ENCODE results near the gene USHBP1.

Gene USHBP1

GRCh38 chr19:17264641-17264979, at the start of gene USHBP1:
USHBP1 (minus strand) TSS chr19:17264745; CDS start chr19:17264299, 446 bp downstream.
- TF ChIP-seq ZNF274 (IDR thresholded peaks at IDR 0.05; ENCODE audit: low read depth, low read length) = no peak
- no peak within 1 kb of the TSS for H3K4me3 ChIP-seq (ENCODE audit: low read length)

- TF ChIP-seq ZNF274 (IDR thresholded peaks at IDR 0.05; ENCODE audit: low read depth, low read length) = no peak
- H3K4me3 ChIP-seq (ENCODE audit: low read length) = no peak overlapping the region
These were observed 49.6 kb upstream of the USHBP1 start for GRCh38 chr19:17314007-17314593.

- no peak overlapping the region for H3K4me3 ChIP-seq (ENCODE audit: low read length)
- TF ChIP-seq ZNF274 (IDR thresholded peaks at IDR 0.05; ENCODE audit: low read depth, low read length) = no peak
These were observed 47.9 kb upstream of the USHBP1 start for GRCh38 chr19:17312189-17313113.

- no peak for TF ChIP-seq ZNF274 (IDR thresholded peaks at IDR 0.05; ENCODE audit: low read depth, low read length)
- no peak overlapping the region for H3K4me3 ChIP-seq (ENCODE audit: low read length)
These were observed 47.1 kb upstream of the USHBP1 start for GRCh38 chr19:17311455-17312188.

DNA sequence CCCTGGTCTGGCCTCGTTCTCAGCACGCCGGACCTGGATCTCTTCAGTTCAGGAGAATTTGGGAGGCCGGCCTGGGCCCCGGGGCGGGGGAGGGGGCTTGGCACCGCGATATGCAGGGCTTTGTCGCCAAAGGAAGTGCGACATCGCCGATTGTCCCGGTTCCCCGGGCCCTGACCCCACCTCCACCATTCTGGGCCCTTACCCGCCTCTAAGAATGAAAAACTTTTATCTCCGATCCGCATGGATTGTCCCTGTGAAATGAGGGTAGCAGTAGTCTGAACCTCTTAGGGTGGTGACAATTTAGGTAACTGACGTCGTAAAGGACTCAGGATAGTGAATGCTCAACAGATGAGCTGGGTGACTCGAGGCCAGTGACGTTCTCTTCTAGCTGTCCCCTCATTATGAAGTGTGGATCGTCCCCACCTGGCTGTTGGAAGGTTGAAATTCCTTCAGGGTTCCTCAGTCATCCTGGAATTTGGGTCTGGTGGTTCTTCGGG, 45.5 kb upstream of the USHBP1 start:
- TF ChIP-seq ZNF274 (IDR thresholded peaks at IDR 0.05; ENCODE audit: low read depth, low read length) = no peak
- peak overlapping the region; percentile 73 for H3K4me3 ChIP-seq (ENCODE audit: low read length)

DNA sequence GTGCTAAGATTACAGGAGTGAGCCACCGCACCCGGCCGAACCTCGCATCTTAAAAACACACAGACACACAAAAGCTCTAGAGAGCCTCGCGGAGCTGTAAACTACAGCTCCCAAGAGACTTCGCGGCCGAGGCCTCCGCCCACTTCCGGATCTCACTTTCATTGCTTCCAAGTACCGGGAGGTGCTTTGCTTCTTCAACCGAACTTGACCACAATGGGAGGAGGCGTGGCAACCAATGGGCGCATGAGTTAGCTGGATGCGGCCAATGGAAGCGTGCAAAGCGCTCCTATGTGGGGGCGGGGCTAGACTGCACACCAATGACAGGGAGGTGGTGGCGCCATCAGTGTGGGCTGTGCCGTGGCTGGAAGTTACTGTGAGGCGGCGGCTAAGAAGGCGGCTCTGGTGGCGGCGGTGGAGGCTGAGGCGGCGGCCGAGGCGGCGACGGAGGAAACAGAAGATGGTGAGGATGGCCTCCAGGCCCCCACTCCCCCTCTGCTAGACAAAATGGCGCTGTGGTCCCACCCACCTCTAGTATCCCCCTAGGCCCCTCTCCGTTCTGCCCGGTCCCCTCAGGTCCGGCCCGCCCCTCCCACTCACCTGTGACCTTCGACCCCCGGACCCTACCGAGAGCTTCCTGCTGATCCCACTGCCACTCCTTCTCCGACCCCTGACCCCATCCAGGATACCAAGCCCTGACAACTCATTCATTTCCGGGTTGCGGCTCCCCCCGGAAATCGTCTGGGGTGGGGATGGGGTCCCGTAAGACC, 44.8 kb upstream of the USHBP1 start, which contains the start of gene DDA1:
Gene DDA1, plus strand, starts transcription at position 366 of the 767 bp plus-strand sequence. Its CDS starts 92 bp downstream, at position 458.
- H3K4me3 ChIP-seq (ENCODE audit: low read length) = peak within 1 kb of the TSS; percentile 73
- TF ChIP-seq ZNF274 (IDR thresholded peaks at IDR 0.05; ENCODE audit: low read depth, low read length) = no peak

DNA sequence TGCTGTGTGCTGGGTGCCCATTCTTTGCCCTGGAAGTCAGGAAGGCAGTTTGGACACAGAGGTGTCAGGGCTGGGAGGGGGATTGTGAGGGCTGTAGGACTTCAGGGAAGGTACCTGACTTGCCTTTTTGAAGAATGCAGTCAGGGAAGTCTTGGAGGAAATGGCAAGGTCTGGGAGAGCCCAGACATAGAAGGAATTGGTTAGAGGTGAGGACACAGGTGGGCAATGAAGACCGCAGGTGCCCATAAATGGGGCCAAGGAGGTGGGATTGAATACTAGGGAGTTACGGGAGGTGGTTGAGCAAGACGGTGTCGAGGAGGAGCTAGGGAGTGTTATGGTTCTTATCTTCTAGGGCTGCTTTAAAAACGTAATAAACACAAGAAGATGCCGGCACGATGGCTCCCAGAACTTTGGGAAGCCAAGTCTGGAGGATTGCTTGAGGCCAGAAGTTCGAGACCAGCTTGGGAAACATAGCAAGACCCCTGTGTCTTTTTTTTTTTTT, 43.4 kb upstream of the USHBP1 start:
- H3K4me3 ChIP-seq (ENCODE audit: low read length) = no peak overlapping the region
- no peak for TF ChIP-seq ZNF274 (IDR thresholded peaks at IDR 0.05; ENCODE audit: low read depth, low read length)

- no peak for TF ChIP-seq ZNF274 (IDR thresholded peaks at IDR 0.05; ENCODE audit: low read depth, low read length)
- peak overlapping the region; percentile 85 for H3K4me3 ChIP-seq (ENCODE audit: low read length)
These were observed 41.8 kb upstream of the USHBP1 start for GRCh38 chr19:17306285-17306714.

- peak within 1 kb of the TSS; percentile 85 for H3K4me3 ChIP-seq (ENCODE audit: low read length)
- no peak for TF ChIP-seq ZNF274 (IDR thresholded peaks at IDR 0.05; ENCODE audit: low read depth, low read length)
These were observed 41.2 kb upstream of the USHBP1 start, which contains the start of gene MRPL34 for GRCh38 chr19:17305517-17306284. MRPL34 (plus strand) TSS chr19:17305872; CDS start chr19:17305893, 21 bp downstream.

GRCh38 chr19:17305216-17305516, 40.6 kb upstream of the USHBP1 start:
- H3K4me3 ChIP-seq (ENCODE audit: low read length) = no peak overlapping the region
- no peak for TF ChIP-seq ZNF274 (IDR thresholded peaks at IDR 0.05; ENCODE audit: low read depth, low read length)

GRCh38 chr19:17304386-17305215, 40.1 kb upstream of the USHBP1 start:
- H3K4me3 ChIP-seq (ENCODE audit: low read length) = no peak overlapping the region
- TF ChIP-seq ZNF274 (IDR thresholded peaks at IDR 0.05; ENCODE audit: low read depth, low read length) = no peak

DNA sequence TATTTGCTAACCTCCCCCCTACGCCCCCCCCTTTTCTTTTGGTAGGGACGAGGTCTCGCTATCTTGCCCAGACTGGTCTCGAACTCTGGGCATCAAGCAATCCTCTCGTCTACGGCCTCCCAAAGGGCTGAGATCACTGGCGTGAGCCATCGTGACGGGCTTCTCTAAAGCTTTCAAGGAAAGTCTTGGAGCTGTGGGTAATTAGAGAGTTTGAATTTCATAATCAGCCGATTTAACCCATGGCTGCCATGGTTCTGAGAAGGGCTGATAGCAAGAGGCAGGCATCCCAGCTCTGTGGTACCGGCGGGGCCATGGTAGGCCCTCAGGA, 39.4 kb upstream of the USHBP1 start:
- no peak for TF ChIP-seq ZNF274 (IDR thresholded peaks at IDR 0.05; ENCODE audit: low read depth, low read length)
- no peak overlapping the region for H3K4me3 ChIP-seq (ENCODE audit: low read length)
